Measurements from ENCODE around the gene NAXD.

DNA sequence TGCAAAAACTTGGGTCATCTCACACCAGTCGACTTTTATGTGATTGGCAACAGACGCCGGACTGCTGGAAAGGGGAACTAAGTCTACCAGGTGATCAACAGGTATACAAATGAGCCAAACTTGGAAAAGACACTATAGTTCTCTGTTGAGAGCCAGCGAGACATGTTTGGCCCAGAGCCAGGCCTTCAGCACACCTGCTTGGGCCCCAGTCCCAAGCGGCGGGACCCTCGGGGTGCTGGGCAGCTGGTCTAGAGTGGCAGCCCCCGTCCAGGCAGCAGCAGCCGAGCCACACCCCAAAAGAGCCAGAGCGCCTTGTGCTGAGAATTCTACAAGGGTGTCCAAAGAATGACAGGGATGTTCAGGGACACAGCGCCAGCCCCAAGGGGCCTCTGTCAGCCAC is 28.0 kb downstream of the NAXD start:
- TF ChIP-seq POLR2A (IDR thresholded peaks at IDR 0.05): no peak
- TF ChIP-seq, protein P1, sequence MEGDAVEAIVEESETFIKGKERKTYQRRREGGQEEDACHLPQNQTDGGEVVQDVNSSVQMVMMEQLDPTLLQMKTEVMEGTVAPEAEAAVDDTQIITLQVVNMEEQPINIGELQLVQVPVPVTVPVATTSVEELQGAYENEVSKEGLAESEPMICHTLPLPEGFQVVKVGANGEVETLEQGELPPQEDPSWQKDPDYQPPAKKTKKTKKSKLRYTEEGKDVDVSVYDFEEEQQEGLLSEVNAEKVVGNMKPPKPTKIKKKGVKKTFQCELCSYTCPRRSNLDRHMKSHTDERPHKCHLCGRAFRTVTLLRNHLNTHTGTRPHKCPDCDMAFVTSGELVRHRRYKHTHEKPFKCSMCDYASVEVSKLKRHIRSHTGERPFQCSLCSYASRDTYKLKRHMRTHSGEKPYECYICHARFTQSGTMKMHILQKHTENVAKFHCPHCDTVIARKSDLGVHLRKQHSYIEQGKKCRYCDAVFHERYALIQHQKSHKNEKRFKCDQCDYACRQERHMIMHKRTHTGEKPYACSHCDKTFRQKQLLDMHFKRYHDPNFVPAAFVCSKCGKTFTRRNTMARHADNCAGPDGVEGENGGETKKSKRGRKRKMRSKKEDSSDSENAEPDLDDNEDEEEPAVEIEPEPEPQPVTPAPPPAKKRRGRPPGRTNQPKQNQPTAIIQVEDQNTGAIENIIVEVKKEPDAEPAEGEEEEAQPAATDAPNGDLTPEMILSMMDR (IDR thresholded peaks at IDR 0.05): no peak
- no peak for TF ChIP-seq EP300 (IDR thresholded peaks at IDR 0.05; ENCODE audit: low read depth)
- no peak for TF ChIP-seq POLR2AphosphoS5 (IDR thresholded peaks at IDR 0.05)

Measured in transverse colon (tissue), 4 donors.